GM23338 (cell line): ENCODE measurements around the gene GZF1. TPM values are rescaled to one million over a fixed set of nuclear protein-coding genes. Genes with fewer than 3 reads are reported as not detected.

Experiments used
- ATAC-seq: fragments of 200-7000 bp; cut with Tn5 transposase; 3 replicates; pipeline ENCODE4 v1.9.1; 2020
- DNase-seq: peaks from one replicate; pipeline ENCODE4 v3.0.0-alpha.2; 2015; ENCODE audit warnings: low spot score
- H2AFZ ChIP-seq: fragments of 200-600 bp; sonication (generic); 2 replicates; pipeline ENCODE4 v1.8.0; 2016; ENCODE audit warnings: antibody characterized with exemption, mild to moderate bottlenecking, moderate library complexity
- H3F3A ChIP-seq: fragments of 200-600 bp; sonication (generic); replicated peaks from 2 replicates; pipeline ENCODE4 v1.8.0; 2017; ENCODE audit warnings: antibody characterized with exemption, mixed run types, low read depth
- H3K27ac ChIP-seq: fragments of 200-600 bp; sonication (generic); 2 replicates; pipeline ENCODE4 v1.6.1; 2016; ENCODE audit warnings: low read depth
- H3K27me3 ChIP-seq: fragments of 200-600 bp; sonication (generic); 2 replicates; pipeline ENCODE4 v1.8.0; 2016; ENCODE audit warnings: mild to moderate bottlenecking, mixed run types, moderate library complexity; ENCODE audit not compliant: insufficient read depth
- H3K36me3 ChIP-seq: fragments of 200-600 bp; sonication (generic); 2 replicates; pipeline ENCODE4 v1.8.0; 2016; ENCODE audit warnings: mild to moderate bottlenecking; ENCODE audit not compliant: insufficient read depth
- H3K4me1 ChIP-seq: fragments of 200-600 bp; sonication (generic); 2 replicates; pipeline ENCODE4 v1.8.0; 2016; ENCODE audit warnings: mild to moderate bottlenecking, moderate library complexity; ENCODE audit not compliant: insufficient read depth
- H3K4me2 ChIP-seq: fragments of 200-600 bp; sonication (generic); 2 replicates; pipeline ENCODE4 v1.7.1; 2017; ENCODE audit warnings: mixed run types
- H3K4me3 ChIP-seq: fragments of 200-600 bp; sonication (generic); 2 replicates; pipeline ENCODE4 v1.6.1; 2016; ENCODE audit warnings: mixed run types
- H3K79me2 ChIP-seq: fragments of 200-600 bp; sonication (generic); replicated peaks from 2 replicates; pipeline ENCODE4 v1.8.0; 2017; ENCODE audit warnings: mild to moderate bottlenecking; ENCODE audit not compliant: insufficient read depth
- H3K9me2 ChIP-seq: fragments of 200-600 bp; sonication (generic); 2 replicates; pipeline ENCODE4 v1.8.0; 2017; ENCODE audit not compliant: insufficient read depth
- H4K20me1 ChIP-seq: fragments of 200-600 bp; sonication (generic); replicated peaks from 2 replicates; pipeline ENCODE4 v1.8.0; 2017; ENCODE audit warnings: mild to moderate bottlenecking; ENCODE audit not compliant: insufficient read depth
- H3K27ac Mint-ChIP-seq: 2 replicates; pipeline ENCODE4 v1.8.0; 2020; ENCODE audit warnings: inconsistent platforms, mild to moderate bottlenecking, moderate library complexity, mixed read lengths
- H3K27me3 Mint-ChIP-seq: 3 replicates; pipeline ENCODE4 v1.8.0; 2022; ENCODE audit warnings: low read depth, mild to moderate bottlenecking, moderate library complexity, mixed read lengths, inconsistent platforms; ENCODE audit not compliant: insufficient read depth, poor library complexity
- H3K36me3 Mint-ChIP-seq: 3 replicates; pipeline ENCODE4 v1.8.0; 2021; ENCODE audit warnings: low read depth, mild to moderate bottlenecking, inconsistent platforms, moderate library complexity, mixed read lengths
- H3K4me1 Mint-ChIP-seq: 3 replicates; pipeline ENCODE4 v1.8.0; 2020; ENCODE audit warnings: mild to moderate bottlenecking, inconsistent platforms, mixed read lengths
- H3K4me3 Mint-ChIP-seq: 3 replicates; pipeline ENCODE4 v1.8.0; 2021; ENCODE audit warnings: moderate library complexity, mild to moderate bottlenecking, inconsistent platforms, mixed read lengths
- H3K9me3 Mint-ChIP-seq: 3 replicates; pipeline ENCODE4 v1.8.0; 2020; ENCODE audit warnings: moderate library complexity, mild to moderate bottlenecking, inconsistent platforms, mixed read lengths
- CREB1 ChIP-seq: fragments of 250-450 bp; sonication (Bioruptor Pico); IDR thresholded peaks from 2 replicates; pipeline ENCODE4 v1.5.0; 2020; ENCODE audit warnings: low read depth, mild to moderate bottlenecking, moderate library complexity
- CTCF ChIP-seq, 2 experiments: fragments of 200-600 bp in 1 of 2; sonication (generic) in 1 of 2; conservative IDR thresholded peaks; 2 replicates each; pipeline versions ENCODE4 v1.5.1 to v1.6.1; 2016 to 2017; ENCODE audit warnings: antibody characterized with exemption in 2 of 2, low read depth in 2 of 2, mild to moderate bottlenecking in 2 of 2, moderate library complexity in 1 of 2
- ETS1 ChIP-seq: IDR thresholded peaks from 2 replicates; pipeline ENCODE4 v1.6.1; 2016; ENCODE audit warnings: antibody characterized with exemption
- EZH2 ChIP-seq: fragments of 200-600 bp; sonication (generic); IDR thresholded peaks from one replicate; pipeline ENCODE4 v1.8.0; 2017; ENCODE audit warnings: antibody characterized with exemption, mild to moderate bottlenecking, low read depth; ENCODE audit not compliant: unreplicated experiment
- EZH2phosphoT487 ChIP-seq: fragments of 200-600 bp; sonication (generic); IDR thresholded peaks from one replicate; pipeline ENCODE4 v1.8.1; 2018; ENCODE audit warnings: antibody characterized with exemption; ENCODE audit not compliant: unreplicated experiment
- JUNB ChIP-seq: IDR thresholded peaks from one replicate; pipeline ENCODE4 v1.6.1; 2016; ENCODE audit warnings: antibody characterized with exemption; ENCODE audit not compliant: unreplicated experiment
- NANOG ChIP-seq: IDR thresholded peaks from 2 replicates; pipeline ENCODE4 v1.6.1; 2016; ENCODE audit warnings: antibody characterized with exemption, borderline replicate concordance
- POLR2AphosphoS5 ChIP-seq: IDR thresholded peaks from 2 replicates; pipeline ENCODE4 v1.6.1; 2016; ENCODE audit warnings: antibody characterized with exemption, low read depth
- REST ChIP-seq: IDR thresholded peaks from one replicate; pipeline ENCODE4 v1.6.1; 2018; ENCODE audit warnings: antibody characterized with exemption; ENCODE audit not compliant: unreplicated experiment
- STAT1 ChIP-seq: IDR thresholded peaks from one replicate; pipeline ENCODE4 v1.6.1; 2016; ENCODE audit warnings: antibody characterized with exemption; ENCODE audit not compliant: unreplicated experiment
- ZNF114 ChIP-seq: fragments of 250-450 bp; sonication (Bioruptor Pico); IDR thresholded peaks from 2 replicates; pipeline ENCODE4 v1.5.0; 2020; ENCODE audit warnings: mild to moderate bottlenecking, moderate library complexity
- ZNF331 ChIP-seq: fragments of 250-450 bp; sonication (Bioruptor Pico); IDR thresholded peaks from 2 replicates; pipeline ENCODE4 v1.5.0; 2020; ENCODE audit warnings: low read depth, mild to moderate bottlenecking, moderate library complexity
- ZNF462 ChIP-seq: fragments of 250-450 bp; sonication (Bioruptor Pico); IDR thresholded peaks from 2 replicates; pipeline ENCODE4 v1.5.0; 2020; ENCODE audit warnings: mild to moderate bottlenecking, moderate library complexity
- polyA plus RNA-seq: library from polyadenylated mRNA; unstranded; fragments of >200 nt; fragmentation: Nextera tagmentation; extraction: Ambion mirVana; gene quantifications from 2 replicates; pipeline ENCODE4 v1.2.1, GENCODE V29; 2016
- total RNA-seq: library from RNA; depleted of rRNA; stranded (reverse); fragments of >200 nt; shearing (Covaris generic); gene quantifications from 2 replicates; pipeline ENCODE4 v1.2.3, GENCODE V29; 2014

Gene GZF1
- total and polyA plus RNA-seq, 2 experiments from 2014 or later: 4.2 to 15.7 TPM

- Histone ChIP-seq H4K20me1 (peaks cover 44% of the 10 kb centered on the region), H3K4me1 (peaks cover 17% of the 10 kb centered on the region), H3K27me3 (no peaks in the 10 kb centered on the region), H3F3A (no peaks in the 10 kb centered on the region), H3K36me3 (no peaks in the 10 kb centered on the region), H3K27ac (no peak overlapping the region), H3K9me2 (no peaks in the 10 kb centered on the region), H2AFZ (no peak overlapping the region), H3K79me2 (peaks cover 100% of the 10 kb centered on the region), H3K4me2 (no peak overlapping the region), H3K4me3 (no peak overlapping the region)
- Mint-ChIP-seq H3K27ac (no peak overlapping the region), H3K4me3 (no peak overlapping the region), H3K9me3 (no peaks in the 10 kb centered on the region), H3K36me3 (no peaks in the 10 kb centered on the region), H3K4me1 (peaks cover 13% of the 10 kb centered on the region; the same call in 2 of the 3 replicates), H3K27me3 (no peaks in the 10 kb centered on the region)
- TF ChIP-seq CREB1 (CRISPR knock-in tag): no peak
- TF ChIP-seq ZNF114: no peak
- no peak for TF ChIP-seq REST
- TF ChIP-seq STAT1: no peak
- no peak for TF ChIP-seq EZH2
- TF ChIP-seq ZNF331 (CRISPR knock-in tag): no peak
- TF ChIP-seq ZNF462: no peak
- TF ChIP-seq ETS1: no peak
- no peak for TF ChIP-seq CTCF (conservative IDR thresholded peaks at IDR 0.05; ENCODE audit: low read depth in 2 of 2)
- TF ChIP-seq NANOG: no peak
- no peak for TF ChIP-seq JUNB
- no peak for TF ChIP-seq EZH2phosphoT487
- TF ChIP-seq POLR2AphosphoS5: no peak
- DNase-seq: no peak
- no peak for ATAC-seq
Observed at GRCh38 chr20:23412026-23412425, 50.0 kb downstream of the GZF1 start.
